Endothelial cell of umbilical vein (primary cell): ENCODE measurements around the gene FADS2. TPM values are rescaled to one million over a fixed set of nuclear protein-coding genes. Genes with fewer than 3 reads are reported as not detected.

ENCODE experiments used
- BruUV-seq: library from RNA; stranded (reverse); fragments of 400-500 nt; replicated peaks from 2 replicates; lab custom pipeline; 2021; lab: Mats Ljungman, UMichigan
- CTCF ChIA-PET: fragments of 300-600, 350-600 bp; sonication (Branson Sonifier 250); formaldehyde crosslinking; loops from one replicate; lab custom pipeline; 2021; ENCODE audit warnings: antibody characterized with exemption, inconsistent platforms; lab: Charles Lee
- POLR2A ChIA-PET: fragments of 300-600, 350-600 bp; sonication (Branson Sonifier 250); formaldehyde crosslinking; loops from one replicate; lab custom pipeline; 2021; ENCODE audit warnings: antibody characterized with exemption, inconsistent platforms; lab: Charles Lee
- DNase-seq: peaks from one replicate; pipeline ENCODE4 v3.0.0-alpha.2; 2011; ENCODE audit warnings: low read depth, low spot score
- FAIRE-seq: peaks from 2 replicates; lab custom pipeline; 2011; peaks lifted over from hg19 to GRCh38; lab: Jason Lieb, UNC
- H2AFZ ChIP-seq: 2 replicates; pipeline ENCODE4 v1.6.0; 2012; ENCODE audit warnings: low read depth, low read length, control low read depth, inconsistent platforms
- H3K27ac ChIP-seq: 2 replicates; pipeline ENCODE4 v1.5.1; 2011; ENCODE audit warnings: low read depth, mild to moderate bottlenecking, control low read depth, low read length, moderate library complexity; ENCODE audit not compliant: insufficient read depth
- H3K27me3 ChIP-seq, 2 experiments: 2 replicates each; pipeline versions ENCODE4 v1.6.0 to v1.6.1; 2011; ENCODE audit warnings: low read length in 2 of 2, mixed read lengths in 1 of 2; ENCODE audit not compliant: control insufficient read depth in 2 of 2, insufficient read depth in 2 of 2
- H3K36me3 ChIP-seq, 2 experiments: 2 replicates in 1 of 2; 3 replicates in 1 of 2; pipeline ENCODE4 v1.5.1; 2011; ENCODE audit warnings: low read length in 2 of 2, mild to moderate bottlenecking in 1 of 2, moderate library complexity in 1 of 2; ENCODE audit not compliant: control insufficient read depth in 2 of 2, insufficient read depth in 2 of 2; ENCODE audit errors: extremely low read depth in 1 of 2
- H3K4me1 ChIP-seq: 3 replicates; pipeline ENCODE4 v1.5.1; 2011; ENCODE audit warnings: mild to moderate bottlenecking, low read length; ENCODE audit not compliant: control insufficient read depth, insufficient read depth; ENCODE audit errors: extremely low read depth
- H3K4me2 ChIP-seq: 2 replicates; pipeline ENCODE4 v1.6.1; 2011; ENCODE audit warnings: low read length, control low read depth, mixed read lengths; ENCODE audit not compliant: insufficient read depth
- H3K4me3 ChIP-seq, 3 experiments: fragments of 200-600 bp in 1 of 3; sonication (generic), shearing (Covaris generic) in 1 of 3; replicated peaks in 1 of 3; 2 replicates each; pipeline ENCODE4 v1.5.1; 2011 to 2016; ENCODE audit warnings: control low read depth in 3 of 3, low read length in 3 of 3, mild to moderate bottlenecking in 2 of 3, inconsistent platforms in 1 of 3, low read depth in 1 of 3, moderate library complexity in 1 of 3; ENCODE audit not compliant: insufficient read depth in 1 of 3
- H3K79me2 ChIP-seq: 2 replicates; pipeline ENCODE4 v1.6.0; 2012; ENCODE audit warnings: low read length, inconsistent platforms; ENCODE audit not compliant: control insufficient read depth, insufficient read depth
- H3K9ac ChIP-seq: replicated peaks from 2 replicates; pipeline ENCODE3; 2011; ENCODE audit warnings: low read length, control low read depth; ENCODE audit not compliant: insufficient read depth; ENCODE audit errors: extremely low read depth
- H3K9me1 ChIP-seq: replicated peaks from 3 replicates; pipeline ENCODE4 v1.6.0; 2011; ENCODE audit warnings: mild to moderate bottlenecking, low read length; ENCODE audit not compliant: control insufficient read depth, insufficient read depth; ENCODE audit errors: extremely low read depth
- H3K9me3 ChIP-seq: replicated peaks from 2 replicates; pipeline ENCODE4 v1.5.1; 2012; ENCODE audit warnings: low read length, inconsistent platforms; ENCODE audit not compliant: control insufficient read depth, insufficient read depth
- H4K20me1 ChIP-seq: replicated peaks from 2 replicates; pipeline ENCODE3; 2011; ENCODE audit warnings: mild to moderate bottlenecking, low read length; ENCODE audit not compliant: control insufficient read depth, insufficient read depth; ENCODE audit errors: extremely low read depth
- EZH2 ChIP-seq: IDR thresholded peaks from 2 replicates; pipeline ENCODE4 v1.6.1; 2012; ENCODE audit warnings: borderline replicate concordance, low read depth, mild to moderate bottlenecking, moderate library complexity, low read length, inconsistent platforms; ENCODE audit not compliant: severe bottlenecking
- FOS ChIP-seq: IDR thresholded peaks from 2 replicates; pipeline ENCODE4 v1.6.1; 2011; ENCODE audit warnings: mild to moderate bottlenecking, low read length, moderate library complexity, borderline replicate concordance; ENCODE audit not compliant: insufficient read depth
- GATA2 ChIP-seq: IDR thresholded peaks from 2 replicates; pipeline ENCODE4 v1.7.0; 2011; ENCODE audit warnings: low read depth, mild to moderate bottlenecking, moderate library complexity, mixed read lengths, low read length; ENCODE audit not compliant: insufficient read length, insufficient read depth
- JUN ChIP-seq: IDR thresholded peaks from 2 replicates; pipeline ENCODE4 v1.6.1; 2011; ENCODE audit warnings: borderline replicate concordance, low read depth; ENCODE audit not compliant: insufficient read length, insufficient read depth
- MYC ChIP-seq: IDR thresholded peaks from one replicate; pipeline ENCODE4 v1.6.1; 2011; ENCODE audit warnings: mild to moderate bottlenecking, low read depth, low read length
- POLR2A ChIP-seq: IDR thresholded peaks from 2 replicates; pipeline ENCODE4 v1.6.1; 2012; ENCODE audit warnings: low read depth, mild to moderate bottlenecking, control low read depth, low read length
- POLR2AphosphoS5 ChIP-seq: IDR thresholded peaks from 2 replicates; pipeline ENCODE4 v1.6.1; 2012; ENCODE audit warnings: low read depth, mild to moderate bottlenecking, control low read depth, low read length, moderate library complexity; ENCODE audit not compliant: insufficient read depth
- dilution Hi-C: fragments of 300-500 bp; cut with MboI; formaldehyde crosslinking; loops from one replicate; pipeline ENCODE4 v1.15.0; 2019; ENCODE audit warnings: low sequenced_read_pairs; ENCODE audit not compliant: extremely low pct_ligation_motif_present
- intact Hi-C: fragments of 100-400 bp; cut with micrococcal nuclease; formaldehyde crosslinking; loops from one replicate; pipeline ENCODE4 v1.10.0; 2022
- polyA plus RNA-seq, 4 experiments: library from polyadenylated mRNA; depleted of rRNA in 3 of 4; stranded (reverse) in 3 of 4; unstranded in 1 of 4; fragments of >200 nt; gene quantifications; 2 replicates each; pipeline versions ENCODE4 v1.2.1 to v1.2.3, GENCODE V29; 2011 to 2012; ENCODE audit warnings: missing spikeins in 1 of 4
- total RNA-seq: library from RNA; stranded (reverse); gene quantifications from 2 replicates; pipeline ENCODE4 v1.2.3, GENCODE V29; 2021

The FADS2 gene
- total and polyA plus RNA-seq, 2 donors (not counting 3 experiments of a cell fraction or from before 2014, with no cell fraction given), result 668 to 898 TPM

DNA sequence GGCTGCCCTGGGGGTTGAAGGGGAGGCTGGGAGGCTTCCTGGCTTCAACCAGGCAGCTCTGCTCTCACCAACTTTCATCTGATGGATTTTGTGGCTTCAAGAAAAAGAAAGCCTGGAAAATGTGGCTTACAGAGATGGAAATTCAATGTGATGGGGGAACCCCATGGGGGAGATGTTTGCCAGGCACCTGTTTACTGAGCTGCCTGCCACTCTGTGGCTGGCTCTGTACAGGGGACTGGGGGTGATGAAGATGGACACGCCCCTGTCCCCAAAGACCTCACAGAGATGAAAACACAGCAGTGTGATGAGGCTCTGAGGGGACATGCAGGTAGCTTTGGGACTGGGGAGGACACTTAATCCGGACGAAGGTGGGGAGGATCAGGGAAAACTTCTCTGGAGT lies 45.8 kb upstream of the FADS2 start:
- dilution Hi-C loops, result no loop called here
- H4K20me1 ChIP-seq, result no peaks in the 10 kb centered on the region
- POLR2A ChIA-PET, result no interaction called here
- H3K9ac ChIP-seq, result no peak overlapping the region
- no peak overlapping the region for H3K27ac ChIP-seq
- FAIRE-seq, result no peak
- CTCF ChIA-PET, result interaction anchor here (1.2 to 1.5 kb wide), 2 partner anchors 10 to 15 kb away, joined by 3 to 5 read pairs; no protein-coding TSS in a partner anchor
- H3K36me3 ChIP-seq, result peaks cover 0 to 25% of the 10 kb centered on the region in 2 experiments
- no peaks in the 10 kb centered on the region for H3K9me1 ChIP-seq
- H3K9me3 ChIP-seq, result no peaks in the 10 kb centered on the region
- H3K4me1 ChIP-seq, result no peaks in the 10 kb centered on the region
- BruUV-seq, result no TSS peak
- no peak overlapping the region for H3K4me3 ChIP-seq
- H3K79me2 ChIP-seq, result no peaks in the 10 kb centered on the region
- intact Hi-C loops, result no loop called here
- no peak overlapping the region for H3K4me2 ChIP-seq
- no peak for DNase-seq
- no peaks in the 10 kb centered on the region for H3K27me3 ChIP-seq
- no peak overlapping the region for H2AFZ ChIP-seq
- TF ChIP-seq GATA2, result no peak
- TF ChIP-seq POLR2AphosphoS5, result no peak
- no peak for TF ChIP-seq MYC
- no peak for TF ChIP-seq EZH2

DNA sequence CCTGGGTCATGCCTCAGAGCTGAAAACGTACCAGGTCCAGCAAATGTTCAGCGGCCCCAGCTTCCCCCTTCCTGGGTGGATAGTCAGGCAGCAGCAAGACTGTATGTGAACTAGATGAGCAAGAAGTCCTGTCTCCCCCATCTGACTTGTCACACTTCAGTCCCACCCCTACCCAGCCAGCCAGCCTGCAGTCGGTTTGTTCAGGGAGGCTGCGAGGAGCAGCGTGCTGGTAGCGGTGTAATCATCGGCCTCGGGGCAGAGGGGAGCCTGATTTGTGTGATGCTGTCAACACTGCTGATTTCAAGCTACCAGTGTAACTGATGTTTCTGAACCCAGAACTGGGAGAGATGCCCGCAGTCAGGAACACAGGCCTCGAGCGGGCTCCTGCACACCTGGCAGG lies 45.3 kb upstream of the FADS2 start:
- no TSS peak for BruUV-seq

More for the DNA sequence above, 45.3 kb upstream of the FADS2 start:
- FAIRE-seq (no peak), DNase-seq (no peak)
- H3K27me3 ChIP-seq, result no peaks in the 10 kb centered on the region
- TF ChIP-seq FOS (no peak), JUN (no peak), POLR2A (no peak), GATA2 (no peak)
- no peak overlapping the region for H3K4me3 ChIP-seq
- ChIA-PET CTCF (interaction anchor here (1.2 to 1.5 kb wide), 2 partner anchors 11 to 14 kb away, joined by 3 to 5 read pairs; no protein-coding TSS in a partner anchor), POLR2A (no interaction called here)
- no peaks in the 10 kb centered on the region for H3K79me2 ChIP-seq
- H3K27ac ChIP-seq, result no peak overlapping the region
- peaks cover 0 to 28% of the 10 kb centered on the region in 2 experiments for H3K36me3 ChIP-seq
- no peaks in the 10 kb centered on the region for H3K4me1 ChIP-seq
- intact Hi-C loops (no loop called here), dilution Hi-C loops (no loop called here)
- H3K9me3 ChIP-seq, result no peaks in the 10 kb centered on the region
- no peaks in the 10 kb centered on the region for H3K9me1 ChIP-seq
- H3K9ac ChIP-seq, result no peak overlapping the region
- no peak overlapping the region for H2AFZ ChIP-seq
- no peaks in the 10 kb centered on the region for H4K20me1 ChIP-seq
- no peak overlapping the region for H3K4me2 ChIP-seq
